A549 (cell line): ENCODE data around the gene SCN5A. TPM values are rescaled to one million over a fixed set of nuclear protein-coding genes. Genes with fewer than 3 reads are reported as not detected.

Experiments
- ATAC-seq, 2 experiments: fragments of 200-7000 bp in 1 of 2; fragments of >200 bp in 1 of 2; cut with Nextera tagmentation in 1 of 2; cut with Tn5 transposase in 1 of 2; 3 replicates each; pipeline versions ENCODE4 v1.8.0 to v1.9.1; 2018 to 2020; ENCODE audit warnings: mild to moderate bottlenecking in 1 of 2, moderate library complexity in 1 of 2
- CTCF ChIA-PET: fragments of 300-600 bp; sonication (Branson Sonifier 250); formaldehyde crosslinking; extraction: SDS; loops from one replicate; lab custom pipeline; 2021; ENCODE audit warnings: antibody characterized with exemption, inconsistent platforms; lab: Yijun Ruan, JAX
- POLR2A ChIA-PET: fragments of 350-600 bp; formaldehyde crosslinking; extraction: SDS; loops from one replicate; lab custom pipeline; 2021; ENCODE audit warnings: antibody characterized with exemption, inconsistent platforms; lab: Yijun Ruan, JAX
- DNase-seq, 2 experiments: peaks; one replicate each; pipeline versions ENCODE4 v3.0.0 to v3.0.0-alpha.2; 2011 to 2016; ENCODE audit warnings: low read depth in 1 of 2, low spot score in 1 of 2
- FAIRE-seq: peaks from 2 replicates; lab custom pipeline; 2011; peaks lifted over from hg19 to GRCh38; lab: Jason Lieb, UNC
- H3K27ac ChIP-seq, 2 experiments: fragments of >200 bp; sonication (Bioruptor Twin); formaldehyde crosslinking; 3 replicates each; pipeline ENCODE4 v1.5.1; 2016 to 2017
- H3K4me1 ChIP-seq: fragments of >200 bp; sonication (Bioruptor Twin); formaldehyde crosslinking; 3 replicates; pipeline ENCODE4 v1.6.1; 2016
- H3K4me2 ChIP-seq: fragments of >200 bp; sonication (Bioruptor Twin); formaldehyde crosslinking; 3 replicates; pipeline ENCODE4 v1.6.1; 2016
- H3K4me3 ChIP-seq: fragments of >200 bp; sonication (Bioruptor Twin); formaldehyde crosslinking; 3 replicates; pipeline ENCODE4 v1.5.1; 2016
- H3K9me3 ChIP-seq: fragments of >200 bp; sonication (Bioruptor Twin); formaldehyde crosslinking; 3 replicates; pipeline ENCODE4 v1.6.1; 2016
- CEBPB ChIP-seq, 2 experiments: fragments of >200 bp in 1 of 2; sonication (Bioruptor Twin) in 1 of 2; formaldehyde crosslinking in 1 of 2; IDR thresholded peaks; 2 replicates each; pipeline ENCODE4 v1.6.1; 2012 to 2016
- EHF ChIP-seq: fragments of 250-450 bp; sonication (Bioruptor Pico); IDR thresholded peaks from 2 replicates; pipeline ENCODE4 v1.5.0; 2020; ENCODE audit warnings: mild to moderate bottlenecking
- EHMT2 ChIP-seq: fragments of 200-600 bp; sonication (generic); IDR thresholded peaks from 2 replicates; pipeline ENCODE4 v1.6.1; 2016; ENCODE audit warnings: antibody characterized with exemption, low read depth, mild to moderate bottlenecking, moderate library complexity
- ESRRA ChIP-seq: fragments of 150-350 bp; IDR thresholded peaks from 2 replicates; pipeline ENCODE4 v1.6.1; 2014; ENCODE audit warnings: mild to moderate bottlenecking, low read length, borderline replicate concordance
- FOSB ChIP-seq: fragments of 250-450 bp; sonication (Bioruptor Pico); IDR thresholded peaks from 2 replicates; pipeline ENCODE4 v1.5.0; 2020; ENCODE audit warnings: mild to moderate bottlenecking, moderate library complexity
- HES2 ChIP-seq: fragments of >200 bp; sonication (Bioruptor Twin); formaldehyde crosslinking; IDR thresholded peaks from 2 replicates; pipeline ENCODE4 v1.6.1; 2016
- HMGXB4 ChIP-seq: fragments of 250-450 bp; sonication (Bioruptor Pico); IDR thresholded peaks from 2 replicates; pipeline ENCODE4 v1.5.0; 2021; ENCODE audit warnings: mild to moderate bottlenecking, moderate library complexity, borderline replicate concordance
- HOXA7 ChIP-seq: fragments of 250-450 bp; sonication (Bioruptor Pico); IDR thresholded peaks from 2 replicates; pipeline ENCODE4 v1.5.0; 2020; ENCODE audit warnings: mild to moderate bottlenecking, moderate library complexity
- HOXB13 ChIP-seq: fragments of 250-450 bp; sonication (Bioruptor Pico); IDR thresholded peaks from 2 replicates; pipeline ENCODE4 v1.5.0; 2020; ENCODE audit warnings: low read depth, mild to moderate bottlenecking, moderate library complexity
- JUNB ChIP-seq: fragments of >200 bp; sonication (Bioruptor Twin); formaldehyde crosslinking; IDR thresholded peaks from 2 replicates; pipeline ENCODE4 v1.6.1; 2016
- KDM1A ChIP-seq: fragments of 200-600 bp; sonication (generic); IDR thresholded peaks from 2 replicates; pipeline ENCODE4 v1.6.1; 2016; ENCODE audit warnings: low read depth, mild to moderate bottlenecking
- MAFK ChIP-seq: fragments of 450-650 bp; IDR thresholded peaks from 2 replicates; pipeline ENCODE4 v1.6.1; 2014; ENCODE audit not compliant: partially characterized antibody
- MYC ChIP-seq: IDR thresholded peaks from 2 replicates; pipeline ENCODE4 v1.6.1; 2012; ENCODE audit warnings: mild to moderate bottlenecking, inconsistent platforms, low read length, improper control_type of control experiment, borderline replicate concordance
- NPAS2 ChIP-seq: fragments of 250-450 bp; sonication (Bioruptor Pico); IDR thresholded peaks from 2 replicates; pipeline ENCODE4 v1.8.0; 2022; ENCODE audit warnings: mild to moderate bottlenecking, moderate library complexity, borderline replicate concordance
- POLR2A ChIP-seq: IDR thresholded peaks from 2 replicates; pipeline ENCODE4 v1.6.1; 2012; ENCODE audit warnings: mild to moderate bottlenecking, low read length
- RCOR1 ChIP-seq: fragments of 150-350 bp; IDR thresholded peaks from 2 replicates; pipeline ENCODE4 v1.6.1; 2014; ENCODE audit warnings: antibody characterized with exemption, low read length, low read depth
- REST ChIP-seq: fragments of 200-600 bp; sonication (generic); IDR thresholded peaks from 2 replicates; pipeline ENCODE4 v1.6.1; 2016; ENCODE audit warnings: antibody characterized with exemption, mild to moderate bottlenecking, moderate library complexity
- RFX5 ChIP-seq: fragments of 450-650 bp; IDR thresholded peaks from 2 replicates; pipeline ENCODE4 v1.7.1; 2014; ENCODE audit warnings: antibody characterized with exemption, mild to moderate bottlenecking, moderate library complexity
- RNF2 ChIP-seq: fragments of 200-600 bp; sonication (generic); IDR thresholded peaks from 2 replicates; pipeline ENCODE4 v1.6.1; 2016; ENCODE audit warnings: low read depth, mild to moderate bottlenecking, antibody characterized with exemption, moderate library complexity, borderline replicate concordance
- SMC3 ChIP-seq: fragments of >200 bp; sonication (Bioruptor Twin); formaldehyde crosslinking; IDR thresholded peaks from 3 replicates; pipeline ENCODE4 v1.6.1; 2018; ENCODE audit warnings: inconsistent platforms
- SREBF2 ChIP-seq: fragments of 450-650 bp; IDR thresholded peaks from 2 replicates; pipeline ENCODE4 v1.6.1; 2014; ENCODE audit warnings: mild to moderate bottlenecking, moderate library complexity
- TP53 ChIP-seq: fragments of 250-450 bp; sonication (Bioruptor Pico); IDR thresholded peaks from 2 replicates; pipeline ENCODE4 v1.5.0; 2021; ENCODE audit warnings: mild to moderate bottlenecking, moderate library complexity
- WGBS: methylation state at CpG from one replicate; pipeline ENCODE4 v1.1.6; 2017; ENCODE audit errors: missing lambda C conversion rate; 5-methylcytosine and 5-hydroxymethylcytosine counted together
- polyA plus RNA-seq, 4 experiments: library from polyadenylated mRNA; depleted of rRNA in 3 of 4; stranded (reverse); fragments of >200 nt; fragmentation: RNase III in 1 of 4; extraction: RNeasy Plus Mini Kit Qiagen cat#74134 plus additional on column Dnase treatment in 1 of 4; gene quantifications; 2 replicates in 3 of 4; 3 replicates in 1 of 4; pipeline ENCODE4 v1.2.3, GENCODE V29; 2011 to 2017

Gene SCN5A
- polyA plus RNA-seq, 2 of the 4 experiments (the other 2 are of a cell fraction) = 0.09 to 0.19 TPM

- TF ChIP-seq HOXA7 (CRISPR knock-in tag) (no peak), ESRRA (no peak), EHMT2 (no peak), FOSB (CRISPR knock-in tag) (no peak), KDM1A (no peak), EHF (CRISPR knock-in tag) (no peak), HOXB13 (CRISPR knock-in tag) (no peak), REST (no peak), SREBF2 (no peak), RCOR1 (no peak), CEBPB (IDR thresholded peaks at IDR 0.05) (no peak), NPAS2 (CRISPR knock-in tag) (no peak), MAFK (no peak), RFX5 (no peak), HMGXB4 (CRISPR knock-in tag) (no peak), MYC (no peak), SMC3 (no peak)
- WGBS = 47% methylated on average over 6 of the region's 7 CpGs
- ChIA-PET CTCF (interaction anchor here (1.0 kb wide), 2 partner anchors 15 to 134 kb away, joined by 3 read pairs; no protein-coding TSS in a partner anchor), POLR2A (no interaction called here)
- no peak for FAIRE-seq
- Histone ChIP-seq H3K4me2 (no peak overlapping the region), H3K4me1 (no peaks in the 10 kb centered on the region), H3K9me3 (no peaks in the 10 kb centered on the region), H3K4me3 (no peak overlapping the region), H3K27ac (no peak overlapping the region)
- no peak for ATAC-seq
- DNase-seq = no peak
Measured at GRCh38 chr3:38614091-38614490, 35.4 kb downstream of the SCN5A start.

- ChIA-PET POLR2A (no interaction called here), CTCF (interaction anchor here (1.0 kb wide), 2 partner anchors 14 to 133 kb away, joined by 3 read pairs; no protein-coding TSS in a partner anchor)
- no peak for TF ChIP-seq POLR2A
- TF ChIP-seq HES2 = no peak
- TF ChIP-seq TP53 (CRISPR knock-in tag) = no peak
- TF ChIP-seq RNF2 = no peak
- TF ChIP-seq EHF (CRISPR knock-in tag) = no peak
- TF ChIP-seq JUNB = no peak
- TF ChIP-seq, all 56 proteins: peak for 0
- Histone ChIP-seq H3K4me2 (no peak overlapping the region), H3K4me3 (no peak overlapping the region), H3K27ac (no peak overlapping the region), H3K4me1 (no peaks in the 10 kb centered on the region), H3K9me3 (no peaks in the 10 kb centered on the region)
- ATAC-seq (no peak), FAIRE-seq (no peak), DNase-seq (no peak)
- 51% methylated on average over 5 of the region's 5 CpGs for WGBS
Measured at GRCh38 chr3:38613426-38613825, 36.1 kb downstream of the SCN5A start.
